Transverse colon (tissue), 4 donors: Measurements from ENCODE around the gene TFCP2L1. TPM values are rescaled to one million over a fixed set of nuclear protein-coding genes. Genes with fewer than 3 reads are reported as not detected.
"Not testable (repeated sequence)": the region's sequence is repeated elsewhere in the genome, so short reads cannot be mapped to it uniquely, and the experiment has no call there.

Experiments
- DNase-seq: peaks from one replicate; pipeline ENCODE4 v3.0.0-alpha.2; 2019
- H3K27ac ChIP-seq, 4 donors: fragments of 200-600 bp; sonication (generic); 2 replicates each; pipeline ENCODE4 v1.5.1; 2016 to 2018; ENCODE audit warnings: inconsistent platforms in 4 of 4
- H3K27me3 ChIP-seq: fragments of 200-600 bp; sonication (generic); 2 replicates; pipeline ENCODE4 v1.5.1; 2017; ENCODE audit warnings: inconsistent platforms
- H3K36me3 ChIP-seq, 4 donors: fragments of 200-600 bp; sonication (generic); 2 replicates each; pipeline ENCODE4 v1.5.1; 2017 to 2019; ENCODE audit warnings: inconsistent platforms in 4 of 4
- H3K4me1 ChIP-seq, 4 donors: fragments of 200-600 bp; sonication (generic); 2 replicates each; pipeline ENCODE4 v1.5.1; 2017 to 2020; ENCODE audit warnings: inconsistent platforms in 4 of 4
- H3K4me3 ChIP-seq, 4 donors: fragments of 200-600 bp; sonication (generic); 1 replicate in 1 of 4; 2 replicates in 3 of 4; pipeline versions ENCODE4 v1.5.1 to v1.6.1; 2017 to 2019; ENCODE audit warnings: inconsistent platforms in 4 of 4
- H3K9me3 ChIP-seq, 2 donors: fragments of 200-600 bp; sonication (generic); 2 replicates each; pipeline ENCODE4 v1.5.1; 2017 to 2019; ENCODE audit warnings: inconsistent platforms in 2 of 2
- EP300 ChIP-seq: sonication (generic); formaldehyde crosslinking; IDR thresholded peaks from one replicate; pipeline ENCODE4 v1.6.1; 2017; ENCODE audit warnings: antibody characterized with exemption, low read depth
- POLR2A ChIP-seq: fragments of 450-650 bp; IDR thresholded peaks from one replicate; pipeline ENCODE4 v1.6.1; 2016; ENCODE audit warnings: antibody characterized with exemption, mild to moderate bottlenecking, moderate library complexity
- POLR2AphosphoS5 ChIP-seq, 3 donors: sonication (generic); formaldehyde crosslinking; IDR thresholded peaks; one replicate each; pipeline ENCODE4 v1.6.1; 2016; ENCODE audit warnings: antibody characterized with exemption in 3 of 3
- WGBS, 2 donors: methylation state at CpG; one replicate each; pipeline ENCODE4 v1.1.5; 2018; ENCODE audit warnings: low coverage in 1 of 2; 5-methylcytosine and 5-hydroxymethylcytosine counted together
- in situ Hi-C, 4 donors: fragments of 200-750 bp; cut with MboI; loops; one replicate each; pipeline versions ENCODE4 v1.15.0 to v1.15.1; 2017; ENCODE audit warnings: low sequenced_read_pairs in 3 of 4, low pct_ligation_motif_present in 1 of 4, low pct_unique_long_range_greater_than_20kb in 1 of 4
- intact Hi-C: fragments of 100-400 bp; cut with DNase I; formaldehyde crosslinking; loops from one replicate; pipeline ENCODE4 v1.15.1; 2023; ENCODE audit warnings: low total_unique reads
- total RNA-seq, 4 donors: library from RNA; depleted of rRNA; stranded (reverse); fragments of >200 nt; gene quantifications; one replicate each; pipeline ENCODE4 v1.1.0, GENCODE V29; 2016
- TF ChIP-seq, protein P1 (sequence below), 5 experiments: fragments of 200-600 bp in 3 of 5; fragments of 450-650 bp in 2 of 5; sonication (generic) in 3 of 5; IDR thresholded peaks; 1 replicate in 2 of 5; 2 replicates in 3 of 5; pipeline ENCODE4 v1.5.1; 2016 to 2017; ENCODE audit warnings: antibody characterized with exemption in 5 of 5, inconsistent platforms in 3 of 5, mild to moderate bottlenecking in 2 of 5, moderate library complexity in 1 of 5

TFCP2L1 gene
- total RNA-seq, 4 donors from 2014 or later, result 52.7 to 167 (median 146) TPM

DNA sequence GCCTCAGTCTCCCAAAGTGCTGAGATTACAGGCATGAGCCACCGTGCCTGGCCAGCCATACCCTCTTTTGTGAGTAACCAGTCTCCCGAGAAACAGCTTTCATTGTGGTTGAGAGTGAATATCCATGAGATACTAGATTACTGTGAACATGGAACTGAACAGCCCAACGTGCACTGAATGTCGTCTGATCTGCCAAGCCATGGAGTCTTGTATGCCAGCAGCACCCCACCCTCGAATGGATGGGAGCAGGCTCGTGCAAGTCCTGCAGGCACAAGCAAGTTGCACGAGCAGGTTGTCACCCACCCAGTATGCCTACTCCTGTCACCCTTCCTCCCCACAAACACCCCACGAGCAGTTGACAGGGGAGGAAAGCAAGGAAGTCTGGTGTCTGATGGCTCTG, 36.5 kb upstream of the TFCP2L1 start:
- Histone ChIP-seq H3K36me3 (no peaks in the 10 kb centered on the region), H3K4me1 (no peaks in the 10 kb centered on the region), H3K27me3 (no peaks in the 10 kb centered on the region), H3K4me3 (no peak overlapping the region), H3K9me3 (no peaks in the 10 kb centered on the region), H3K27ac (no peak overlapping the region)
- 74% methylated on average over 8 of the region's 8 CpGs; no CpG with 5 or more reads in 1 of the 2 donors for WGBS, 2 donors
- TF ChIP-seq, protein P1, sequence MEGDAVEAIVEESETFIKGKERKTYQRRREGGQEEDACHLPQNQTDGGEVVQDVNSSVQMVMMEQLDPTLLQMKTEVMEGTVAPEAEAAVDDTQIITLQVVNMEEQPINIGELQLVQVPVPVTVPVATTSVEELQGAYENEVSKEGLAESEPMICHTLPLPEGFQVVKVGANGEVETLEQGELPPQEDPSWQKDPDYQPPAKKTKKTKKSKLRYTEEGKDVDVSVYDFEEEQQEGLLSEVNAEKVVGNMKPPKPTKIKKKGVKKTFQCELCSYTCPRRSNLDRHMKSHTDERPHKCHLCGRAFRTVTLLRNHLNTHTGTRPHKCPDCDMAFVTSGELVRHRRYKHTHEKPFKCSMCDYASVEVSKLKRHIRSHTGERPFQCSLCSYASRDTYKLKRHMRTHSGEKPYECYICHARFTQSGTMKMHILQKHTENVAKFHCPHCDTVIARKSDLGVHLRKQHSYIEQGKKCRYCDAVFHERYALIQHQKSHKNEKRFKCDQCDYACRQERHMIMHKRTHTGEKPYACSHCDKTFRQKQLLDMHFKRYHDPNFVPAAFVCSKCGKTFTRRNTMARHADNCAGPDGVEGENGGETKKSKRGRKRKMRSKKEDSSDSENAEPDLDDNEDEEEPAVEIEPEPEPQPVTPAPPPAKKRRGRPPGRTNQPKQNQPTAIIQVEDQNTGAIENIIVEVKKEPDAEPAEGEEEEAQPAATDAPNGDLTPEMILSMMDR (IDR thresholded peaks at IDR 0.05), result no peak
- TF ChIP-seq POLR2AphosphoS5 (IDR thresholded peaks at IDR 0.05) (no peak), POLR2A (no peak), EP300 (no peak)
- DNase-seq, result no peak
- intact Hi-C loops (no loop called here), in situ Hi-C loops (loop anchor here in 2 of 4 donors (25.0 kb wide), 2 partner anchors 184 to 209 kb away; no protein-coding TSS in a partner anchor)

DNA sequence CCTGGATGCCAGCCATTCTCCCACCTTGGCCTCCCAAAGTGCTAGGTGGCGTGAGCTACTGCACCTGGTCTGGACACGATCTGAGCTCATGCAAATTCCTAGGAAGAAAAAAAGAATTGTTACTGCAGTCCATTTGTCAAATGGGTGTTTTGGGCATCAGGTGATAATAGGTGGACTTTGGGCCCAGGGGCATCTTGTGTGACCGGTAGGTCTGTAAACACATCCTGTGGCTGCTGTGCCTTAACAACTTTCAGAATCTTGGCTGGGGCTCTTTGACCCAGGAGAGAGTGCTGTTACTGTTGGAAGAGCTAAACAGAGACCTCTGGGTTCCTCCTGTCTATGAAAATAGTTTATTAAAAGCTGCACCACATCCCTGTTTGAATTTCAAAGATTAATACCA, 34.9 kb upstream of the TFCP2L1 start:
- 73% methylated on average over 3 of the region's 3 CpGs; no CpG with 5 or more reads in 1 of the 2 donors for WGBS, 2 donors
- in situ Hi-C loops (loop anchor here in 2 of 4 donors (25.0 kb wide), 2 partner anchors 183 to 208 kb away; no protein-coding TSS in a partner anchor), intact Hi-C loops (no loop called here)
- Histone ChIP-seq H3K27ac (no peak overlapping the region), H3K4me3 (no peak overlapping the region), H3K9me3 (no peaks in the 10 kb centered on the region), H3K27me3 (no peaks in the 10 kb centered on the region), H3K4me1 (no peaks in the 10 kb centered on the region), H3K36me3 (no peaks in the 10 kb centered on the region)
- DNase-seq, result no peak
- TF ChIP-seq POLR2AphosphoS5 (IDR thresholded peaks at IDR 0.05), result no peak
- no peak for TF ChIP-seq EP300
- TF ChIP-seq, protein P1 (IDR thresholded peaks at IDR 0.05), result no peak
- no peak for TF ChIP-seq POLR2A

DNA sequence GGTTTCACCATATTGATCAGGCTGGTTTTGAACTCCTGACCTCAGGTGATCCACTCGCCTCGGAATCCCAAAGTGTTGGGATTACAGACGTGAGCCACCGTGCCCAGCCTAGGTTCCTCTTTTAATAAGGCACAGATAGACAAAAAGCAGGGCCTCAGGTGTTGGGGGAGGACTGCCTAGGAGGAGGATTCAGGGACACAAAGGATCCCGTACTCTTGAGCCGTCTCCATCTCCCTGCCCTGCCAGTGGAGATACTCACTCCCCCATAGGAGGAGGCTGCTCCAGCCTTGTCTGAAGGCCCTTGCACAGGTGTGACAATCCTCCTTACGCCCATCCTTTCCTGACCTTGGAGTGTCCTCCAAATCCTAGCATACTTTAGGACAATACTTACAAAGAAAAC, 32.0 kb upstream of the TFCP2L1 start:
- in situ Hi-C loops, result loop anchor here in 2 of 4 donors (25.0 kb wide), 2 partner anchors 180 to 205 kb away; no protein-coding TSS in a partner anchor
- no peak for TF ChIP-seq EP300
- TF ChIP-seq POLR2AphosphoS5 (IDR thresholded peaks at IDR 0.05), result no peak
- no peak for TF ChIP-seq POLR2A
- TF ChIP-seq, protein P1 (IDR thresholded peaks at IDR 0.05), result no peak
- Histone ChIP-seq H3K27ac (no peak overlapping the region), H3K4me1 (no peaks in the 10 kb centered on the region), H3K4me3 (no peak overlapping the region), H3K9me3 (no peaks in the 10 kb centered on the region), H3K27me3 (no peaks in the 10 kb centered on the region), H3K36me3 (no peaks in the 10 kb centered on the region)
- intact Hi-C loops, result no loop called here
- WGBS, 2 donors, result 92 to 100% methylated on average over 1 to 7 of the region's 7 CpGs
- no peak for DNase-seq

DNA sequence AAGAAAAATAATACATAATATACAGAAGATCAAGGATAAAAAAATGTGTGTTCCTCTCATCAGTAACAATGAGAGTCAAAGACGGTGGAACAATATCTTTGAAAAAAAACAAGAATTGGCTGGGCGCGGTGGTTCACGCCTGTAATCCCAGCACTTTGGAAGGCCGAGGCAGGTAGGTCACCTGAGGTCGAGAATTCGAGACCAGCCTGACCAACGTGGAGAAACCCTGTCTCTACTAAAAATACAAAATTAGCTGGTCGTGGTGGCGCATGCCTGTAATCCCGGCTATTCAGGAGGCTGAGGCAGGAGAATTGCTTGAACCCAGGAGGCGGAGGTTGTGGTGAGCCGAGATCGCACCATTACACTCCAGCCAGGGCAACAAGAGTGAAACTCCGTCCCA, 28.7 kb upstream of the TFCP2L1 start:
- H3K9me3 ChIP-seq, H3K27ac ChIP-seq, intact Hi-C loops, H3K36me3 ChIP-seq, DNase-seq, H3K4me3 ChIP-seq, H3K27me3 ChIP-seq, H3K4me1 ChIP-seq: not testable (repeated sequence)
- WGBS, 2 donors, result 80 to 81% methylated on average over 15 of the region's 15 CpGs
- in situ Hi-C loops, result loop anchor here in 2 of 4 donors (25.0 kb wide), 2 partner anchors 176 to 201 kb away; no protein-coding TSS in a partner anchor

DNA sequence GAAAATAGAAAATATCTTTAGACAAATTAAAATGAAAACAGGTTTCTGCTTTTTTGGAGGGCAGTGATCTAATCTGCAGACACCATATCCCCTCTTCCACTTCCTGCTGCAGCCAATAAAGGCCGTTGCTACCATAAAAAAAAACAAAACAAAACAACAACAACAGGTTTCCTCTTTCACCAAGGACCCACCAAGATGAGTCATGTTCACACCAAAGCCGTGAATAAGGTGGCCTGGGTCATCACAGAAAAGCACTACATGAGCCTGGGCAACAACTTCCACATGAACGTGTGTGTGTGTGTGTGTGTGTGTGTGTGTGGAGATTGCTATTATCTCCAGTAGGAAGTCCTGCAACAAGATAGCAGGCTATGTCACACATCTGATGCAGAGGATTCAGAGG, 24.8 kb upstream of the TFCP2L1 start:
- intact Hi-C loops, result no loop called here
- TF ChIP-seq POLR2AphosphoS5 (IDR thresholded peaks at IDR 0.05) (no peak), POLR2A (no peak), EP300 (no peak)
- TF ChIP-seq, protein P1 (IDR thresholded peaks at IDR 0.05), result no peak
- 0 to 17% methylated on average over 1 to 3 of the region's 3 CpGs for WGBS, 2 donors
- in situ Hi-C loops, result loop anchor here in 2 of 4 donors (25.0 kb wide), 2 partner anchors 172 to 198 kb away; no protein-coding TSS in a partner anchor
- no peaks in the 10 kb centered on the region for H3K9me3 ChIP-seq
- no peak for DNase-seq
- no peak overlapping the region for H3K4me3 ChIP-seq
- H3K27ac ChIP-seq, result no peak overlapping the region
- H3K36me3 ChIP-seq, result no peaks in the 10 kb centered on the region
- no peaks in the 10 kb centered on the region for H3K4me1 ChIP-seq
- peaks cover 9% of the 10 kb centered on the region for H3K27me3 ChIP-seq
